Panc1 (cell line): ENCODE results near the gene CAPN15.

Experiments used
- CTCF ChIP-seq: fragments of 450-650 bp; IDR thresholded peaks from 2 replicates; pipeline ENCODE4 v1.5.1; 2017; ENCODE audit warnings: mild to moderate bottlenecking
- POLR2AphosphoS5 ChIP-seq: IDR thresholded peaks from 2 replicates; pipeline ENCODE4 v1.6.1; 2012; ENCODE audit warnings: mild to moderate bottlenecking, low read depth, low read length, moderate library complexity
- REST ChIP-seq, 2 experiments: IDR thresholded peaks; 2 replicates each; pipeline ENCODE4 v1.6.1; 2011 to 2012; ENCODE audit warnings: low read depth in 2 of 2, control low read depth in 1 of 2, low read length in 1 of 2, mild to moderate bottlenecking in 1 of 2, moderate library complexity in 1 of 2; ENCODE audit not compliant: insufficient read depth in 1 of 2
- SIN3A ChIP-seq: IDR thresholded peaks from 2 replicates; pipeline ENCODE4 v1.6.1; 2012; ENCODE audit warnings: low read depth, mild to moderate bottlenecking, low read length, moderate library complexity, borderline replicate concordance; ENCODE audit not compliant: insufficient read depth

- TF ChIP-seq CTCF (no peak), POLR2AphosphoS5 (no peak), SIN3A (no peak), REST (IDR thresholded peaks at IDR 0.05; ENCODE audit: insufficient read depth in 1 of 2, low read depth in 2 of 2, low read length in 1 of 2) (no peak)
These were observed 45.5 kb downstream of the CAPN15 start for GRCh38 chr16:572865-573650.
